ENCODE measurements around the gene SAMD15.
"Not testable (repeated sequence)": the region's sequence is repeated elsewhere in the genome, so short reads cannot be mapped to it uniquely, and the experiment has no call there.

Gene SAMD15

DNA sequence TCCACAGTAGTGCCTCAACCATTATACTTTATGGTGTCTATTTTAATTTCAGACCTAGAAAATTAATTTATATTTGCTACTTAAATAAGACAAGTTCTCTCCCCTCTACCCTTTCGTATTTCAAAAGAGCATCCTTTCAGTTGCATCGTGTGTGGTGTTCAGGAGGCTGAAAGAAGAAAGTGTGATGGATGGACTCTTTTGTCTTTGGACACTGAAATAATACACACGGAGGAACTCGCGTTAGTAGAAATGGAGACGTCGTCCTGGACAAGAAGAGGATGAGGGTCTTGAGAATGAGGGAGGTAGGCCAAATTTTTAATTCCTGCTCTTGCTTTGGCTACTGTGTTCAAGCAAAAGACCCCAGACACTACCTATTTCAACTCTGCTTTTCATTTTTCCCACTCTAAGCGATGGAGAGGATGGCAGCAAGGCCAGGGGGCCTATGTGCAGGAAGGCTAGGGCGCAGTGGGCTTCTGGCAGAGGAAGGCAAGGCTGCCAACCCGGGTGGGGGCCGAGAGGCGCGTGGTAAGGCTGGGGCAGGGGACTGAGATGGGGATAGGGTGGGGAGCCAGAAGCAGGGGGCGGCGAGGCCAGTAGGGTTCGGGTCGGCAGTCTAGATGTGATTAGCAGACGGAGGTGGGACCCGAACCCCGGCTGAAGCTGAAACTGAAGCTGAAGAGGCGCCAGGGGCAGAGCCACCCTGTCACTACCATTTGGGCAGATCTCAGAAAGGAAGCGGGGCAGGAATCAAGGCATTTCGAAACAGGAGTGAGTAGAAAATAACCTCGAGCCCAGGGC is 1.0 kb upstream of the SAMD15 start:
- peak; percentile 52 for DNase-seq (ENCODE audit: low spot score)

DNA sequence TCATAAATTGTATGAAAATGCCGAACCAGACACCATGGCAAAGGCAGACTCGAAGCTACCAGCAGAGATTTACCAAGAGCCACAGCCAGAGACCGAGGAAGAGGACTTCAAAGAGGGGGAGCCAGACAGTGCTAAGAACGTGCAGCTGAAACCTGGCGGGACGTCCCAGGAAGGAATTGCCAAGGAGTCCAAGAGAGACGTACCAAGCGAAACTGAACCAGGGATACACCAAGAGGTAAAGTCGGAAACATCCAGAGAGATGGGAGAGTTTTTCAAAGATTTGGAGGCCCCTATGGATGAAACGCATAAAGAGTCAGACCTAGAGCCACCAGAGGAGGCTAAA is 294 bp downstream of the SAMD15 start:
- no peak for DNase-seq (ENCODE audit: low spot score)

- no peak for DNase-seq (ENCODE audit: low spot score)
Measured at GRCh38 chr14:77378701-77379100, 1.5 kb downstream of the SAMD15 start.

- no peak for DNase-seq (ENCODE audit: low spot score)
Measured at GRCh38 chr14:77390188-77390587, 13.0 kb downstream of the SAMD15 start.

- no peak for DNase-seq (ENCODE audit: low spot score)
Measured at GRCh38 chr14:77400216-77400615, 23.0 kb downstream of the SAMD15 start.

- no peak for DNase-seq (ENCODE audit: low spot score)
Measured at GRCh38 chr14:77403768-77404167, 26.6 kb downstream of the SAMD15 start.

DNA sequence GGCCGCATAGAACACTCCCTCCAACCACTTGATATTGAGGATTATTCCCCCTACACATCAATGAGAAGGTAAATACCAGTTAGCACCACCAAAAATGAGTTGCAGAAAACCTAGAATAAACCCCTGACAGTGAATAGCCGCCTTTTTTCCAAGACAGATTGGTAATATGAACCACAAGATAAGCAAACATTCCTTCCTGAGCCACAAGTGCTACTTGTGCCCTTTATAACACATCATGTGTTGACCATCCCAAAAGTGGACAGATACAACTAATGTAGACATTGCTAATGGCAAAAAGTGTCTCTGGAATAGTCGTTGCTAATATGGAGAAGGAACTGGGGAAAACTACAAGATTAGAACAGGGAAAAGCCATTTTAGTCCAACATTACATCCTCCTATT is 28.9 kb downstream of the SAMD15 start:
- DNase-seq (ENCODE audit: low spot score): no peak

DNA sequence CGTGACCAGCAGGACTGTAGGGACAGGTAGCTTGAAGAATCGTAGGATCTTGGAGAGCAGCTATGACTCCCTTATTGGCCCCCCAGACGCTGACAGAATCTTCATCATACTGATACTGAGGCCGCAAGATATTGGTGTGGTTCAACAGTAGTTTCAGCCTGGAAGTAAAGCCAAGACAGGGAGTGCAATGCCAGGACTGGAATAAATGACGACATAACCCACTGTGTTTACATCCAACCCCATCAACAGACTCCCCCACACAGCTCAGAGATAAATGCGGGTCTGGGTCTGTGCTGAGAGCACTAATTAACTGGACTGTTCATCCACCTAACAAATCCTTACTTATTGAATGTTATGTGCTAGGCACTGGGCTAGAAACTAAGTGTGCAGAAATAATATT is 29.5 kb downstream of the SAMD15 start:
- no peak for DNase-seq (ENCODE audit: low spot score)

GRCh38 chr14:77407158-77407557 is 30.0 kb downstream of the SAMD15 start:
- no peak for DNase-seq (ENCODE audit: low spot score)

DNA sequence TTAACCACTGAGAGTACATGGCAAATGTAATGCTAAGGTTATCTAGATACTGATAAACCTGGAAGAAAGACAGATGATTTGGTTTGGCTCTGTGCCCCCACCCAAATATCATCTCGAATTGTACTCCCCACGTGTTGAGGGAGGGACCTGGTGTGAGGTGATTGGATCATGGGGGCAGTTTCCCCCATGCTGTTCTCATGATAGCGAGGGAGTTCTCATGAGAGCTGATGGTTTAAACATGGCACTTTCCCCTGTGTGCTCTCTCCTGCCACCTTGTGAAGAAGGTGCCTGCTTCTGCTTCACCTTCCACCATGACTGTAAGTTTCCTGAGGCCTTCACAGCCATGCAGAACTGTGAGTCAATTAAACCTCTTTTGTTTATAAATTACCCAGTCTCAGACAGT is 32.0 kb downstream of the SAMD15 start:
- no peak for DNase-seq (ENCODE audit: low spot score)

GRCh38 chr14:77415403-77416030 is 38.3 kb downstream of the SAMD15 start:
- DNase-seq (ENCODE audit: low spot score): not testable (repeated sequence)

DNA sequence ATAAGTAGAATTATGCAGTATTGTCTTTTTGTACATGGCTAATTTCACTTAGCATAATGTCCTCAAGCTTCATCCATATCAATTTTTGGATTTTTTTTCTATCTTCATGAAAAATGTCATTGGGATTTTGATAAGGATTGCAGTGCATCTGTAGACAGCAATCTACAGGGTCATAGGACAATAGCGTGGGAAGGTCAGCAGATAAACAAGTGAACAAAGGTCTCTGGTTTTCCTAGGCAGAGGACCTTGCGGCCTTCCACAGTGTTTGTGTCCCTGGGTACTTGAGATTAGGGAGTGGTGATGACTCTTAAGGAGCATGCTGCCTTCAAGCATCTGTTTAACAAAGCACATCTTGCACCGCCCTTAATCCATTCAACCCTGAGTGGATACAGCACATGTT is 38.9 kb downstream of the SAMD15 start:
- DNase-seq (ENCODE audit: low spot score): not testable (repeated sequence)

GRCh38 chr14:77416836-77417235 is 39.7 kb downstream of the SAMD15 start:
- DNase-seq (ENCODE audit: low spot score): no peak

DNA sequence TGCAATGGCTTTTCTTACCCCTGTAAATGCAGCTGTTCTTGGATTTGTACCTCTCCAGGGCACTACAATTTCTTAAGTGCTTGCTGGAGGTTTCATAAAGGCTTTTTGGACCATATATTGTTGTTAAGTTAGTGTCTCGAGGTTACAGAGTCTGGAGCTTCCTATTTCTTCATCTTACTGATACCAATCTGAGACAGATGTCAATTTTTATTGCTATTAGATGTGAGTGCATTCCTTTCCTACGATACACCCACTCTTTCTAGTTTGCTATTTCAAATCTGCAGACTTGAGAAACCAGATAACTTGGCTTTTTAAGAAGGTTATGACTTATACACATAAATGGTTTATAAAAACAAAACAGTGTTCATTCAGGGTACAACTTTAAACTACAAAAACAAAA is 44.0 kb downstream of the SAMD15 start:
- no peak for DNase-seq (ENCODE audit: low spot score)

GRCh38 chr14:77423423-77423822 is 46.2 kb downstream of the SAMD15 start, which contains the start of gene NOXRED1:
Gene NOXRED1 (minus strand): TSS chr14:77423523. CDS start chr14:77422889, 634 bp downstream.
- DNase-seq (ENCODE audit: low spot score): no peak

DNA sequence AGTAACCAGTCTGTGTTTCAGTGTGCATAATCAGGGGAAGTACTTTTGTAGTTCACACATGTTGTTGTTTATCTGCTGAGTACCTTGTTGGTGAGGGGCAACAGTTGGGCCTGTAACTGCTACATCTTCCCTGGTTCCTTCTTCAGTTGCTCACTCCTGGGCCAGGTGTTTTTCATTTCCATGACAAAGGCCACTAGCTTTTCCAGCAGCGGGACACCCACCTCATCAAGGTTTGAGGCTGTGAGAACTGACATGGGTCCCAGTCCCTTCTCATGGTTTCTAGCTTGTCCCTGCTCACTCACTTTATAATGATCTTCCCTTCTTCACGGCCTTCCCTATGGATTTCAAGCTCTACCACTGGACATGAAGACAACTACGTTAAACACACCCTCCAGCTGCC is 47.7 kb downstream of the SAMD15 start:
- DNase-seq (ENCODE audit: low spot score): no peak

DNA sequence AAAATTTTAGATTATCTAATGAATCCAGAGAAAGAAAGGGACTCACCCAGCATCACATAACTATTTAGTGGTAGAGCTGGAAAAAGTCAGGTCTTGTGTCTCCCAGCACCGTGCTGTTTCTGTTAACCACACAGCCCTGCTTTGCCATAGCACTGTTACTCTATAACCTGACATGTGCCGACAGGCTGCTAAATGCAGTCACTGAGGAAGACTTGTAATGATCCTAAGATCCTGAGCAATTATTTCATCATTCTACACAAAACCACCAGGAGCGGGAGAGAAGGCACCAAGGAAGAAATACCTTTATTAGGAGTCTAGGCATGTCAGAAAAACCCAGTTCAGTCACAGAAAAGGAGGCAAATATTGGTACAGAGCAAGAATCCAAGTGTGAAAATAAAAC is 49.2 kb downstream of the SAMD15 start:
- no peak for DNase-seq (ENCODE audit: low spot score)

DNA sequence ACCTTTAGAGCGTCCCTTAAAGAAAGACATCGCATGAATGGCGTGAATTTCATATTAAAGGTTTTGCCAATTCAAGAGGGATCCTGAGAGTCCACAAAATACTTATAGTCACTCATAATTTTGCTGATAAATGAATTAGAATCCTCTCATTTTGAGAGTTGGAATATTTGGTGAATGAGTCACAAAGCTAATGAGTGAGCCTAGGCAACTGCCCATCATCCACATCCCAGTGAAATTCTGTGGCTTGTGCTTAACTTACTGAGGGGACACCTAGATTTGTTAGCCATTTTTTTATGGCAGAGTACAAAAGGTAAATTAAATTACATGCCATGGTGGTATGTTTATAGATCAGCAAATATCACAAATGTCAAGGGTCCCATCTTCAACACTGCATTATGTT is 58.9 kb downstream of the SAMD15 start:
- no peak for DNase-seq (ENCODE audit: low spot score)

- no peak for DNase-seq (ENCODE audit: low spot score)
Measured at GRCh38 chr14:77438596-77438995, 61.4 kb downstream of the SAMD15 start.

GRCh38 chr14:77439861-77440260 is 62.7 kb downstream of the SAMD15 start:
- DNase-seq (ENCODE audit: low spot score): no peak

Measured in iPS-NIHi11 (cell line).